GM15510 (cell line): ENCODE measurements around the gene TSTD2.

Source experiments
- POLR2A ChIP-seq: IDR thresholded peaks from 3 replicates; pipeline ENCODE4 v1.6.1; 2011; ENCODE audit warnings: borderline replicate concordance; ENCODE audit not compliant: insufficient read length; ENCODE audit errors: extremely low read depth

TSTD2 gene

GRCh38 chr9:97559111-97559514, 74.1 kb downstream of the TSTD2 start:
- TF ChIP-seq POLR2A: no peak

- TF ChIP-seq POLR2A: no peak
These were observed 74.5 kb downstream of the TSTD2 start for GRCh38 chr9:97558701-97559101.

- TF ChIP-seq POLR2A: no peak
These were observed 75.5 kb downstream of the TSTD2 start for GRCh38 chr9:97557606-97558095.

- TF ChIP-seq POLR2A: no peak
These were observed 76.2 kb downstream of the TSTD2 start for GRCh38 chr9:97556721-97557605.

GRCh38 chr9:97556036-97556720, 77.0 kb downstream of the TSTD2 start:
- TF ChIP-seq POLR2A: no peak

- no peak for TF ChIP-seq POLR2A
These were observed 78.0 kb downstream of the TSTD2 start for GRCh38 chr9:97555164-97555563.

GRCh38 chr9:97554566-97555075, 78.5 kb downstream of the TSTD2 start:
- no peak for TF ChIP-seq POLR2A

GRCh38 chr9:97553841-97554240, 79.3 kb downstream of the TSTD2 start:
- TF ChIP-seq POLR2A: no peak

GRCh38 chr9:97553141-97553540, 80.0 kb downstream of the TSTD2 start:
- TF ChIP-seq POLR2A: no peak

GRCh38 chr9:97551308-97551707, 81.9 kb downstream of the TSTD2 start:
- TF ChIP-seq POLR2A: no peak

GRCh38 chr9:97550386-97550785, 82.8 kb downstream of the TSTD2 start:
- no peak for TF ChIP-seq POLR2A
